Activated T-cell treated with anti-CD3 and anti-CD28 coated beads, Interleukin-2, amount 50 U/mL, for 24 hours (primary cell): Measurements from ENCODE around the gene THSD7A.
A peak's percentile ranks its signal among the peaks of the same experiment; 100 is the strongest.

Source experiments
- DNase-seq: peaks from one replicate; pipeline ENCODE4 v3.0.0-alpha.2; 2020
- H3K27ac Mint-ChIP-seq: 2 replicates; pipeline ENCODE4 v1.8.0; 2020; ENCODE audit warnings: mild to moderate bottlenecking, mixed read lengths
- H3K27me3 Mint-ChIP-seq: 2 replicates; pipeline ENCODE4 v1.8.0; 2020; ENCODE audit warnings: mixed read lengths
- H3K36me3 Mint-ChIP-seq: 2 replicates; pipeline ENCODE4 v1.8.0; 2020; ENCODE audit warnings: low read depth, mixed read lengths
- H3K4me1 Mint-ChIP-seq: 2 replicates; pipeline ENCODE4 v1.8.0; 2020; ENCODE audit warnings: low read depth, mixed read lengths
- H3K4me3 Mint-ChIP-seq: 2 replicates; pipeline ENCODE4 v1.8.0; 2020; ENCODE audit warnings: mild to moderate bottlenecking, moderate library complexity, mixed read lengths
- H3K9me3 Mint-ChIP-seq: 2 replicates; pipeline ENCODE4 v1.8.0; 2020; ENCODE audit warnings: mixed read lengths

THSD7A gene, protein sequence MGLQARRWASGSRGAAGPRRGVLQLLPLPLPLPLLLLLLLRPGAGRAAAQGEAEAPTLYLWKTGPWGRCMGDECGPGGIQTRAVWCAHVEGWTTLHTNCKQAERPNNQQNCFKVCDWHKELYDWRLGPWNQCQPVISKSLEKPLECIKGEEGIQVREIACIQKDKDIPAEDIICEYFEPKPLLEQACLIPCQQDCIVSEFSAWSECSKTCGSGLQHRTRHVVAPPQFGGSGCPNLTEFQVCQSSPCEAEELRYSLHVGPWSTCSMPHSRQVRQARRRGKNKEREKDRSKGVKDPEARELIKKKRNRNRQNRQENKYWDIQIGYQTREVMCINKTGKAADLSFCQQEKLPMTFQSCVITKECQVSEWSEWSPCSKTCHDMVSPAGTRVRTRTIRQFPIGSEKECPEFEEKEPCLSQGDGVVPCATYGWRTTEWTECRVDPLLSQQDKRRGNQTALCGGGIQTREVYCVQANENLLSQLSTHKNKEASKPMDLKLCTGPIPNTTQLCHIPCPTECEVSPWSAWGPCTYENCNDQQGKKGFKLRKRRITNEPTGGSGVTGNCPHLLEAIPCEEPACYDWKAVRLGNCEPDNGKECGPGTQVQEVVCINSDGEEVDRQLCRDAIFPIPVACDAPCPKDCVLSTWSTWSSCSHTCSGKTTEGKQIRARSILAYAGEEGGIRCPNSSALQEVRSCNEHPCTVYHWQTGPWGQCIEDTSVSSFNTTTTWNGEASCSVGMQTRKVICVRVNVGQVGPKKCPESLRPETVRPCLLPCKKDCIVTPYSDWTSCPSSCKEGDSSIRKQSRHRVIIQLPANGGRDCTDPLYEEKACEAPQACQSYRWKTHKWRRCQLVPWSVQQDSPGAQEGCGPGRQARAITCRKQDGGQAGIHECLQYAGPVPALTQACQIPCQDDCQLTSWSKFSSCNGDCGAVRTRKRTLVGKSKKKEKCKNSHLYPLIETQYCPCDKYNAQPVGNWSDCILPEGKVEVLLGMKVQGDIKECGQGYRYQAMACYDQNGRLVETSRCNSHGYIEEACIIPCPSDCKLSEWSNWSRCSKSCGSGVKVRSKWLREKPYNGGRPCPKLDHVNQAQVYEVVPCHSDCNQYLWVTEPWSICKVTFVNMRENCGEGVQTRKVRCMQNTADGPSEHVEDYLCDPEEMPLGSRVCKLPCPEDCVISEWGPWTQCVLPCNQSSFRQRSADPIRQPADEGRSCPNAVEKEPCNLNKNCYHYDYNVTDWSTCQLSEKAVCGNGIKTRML (N-terminal part only)

DNA sequence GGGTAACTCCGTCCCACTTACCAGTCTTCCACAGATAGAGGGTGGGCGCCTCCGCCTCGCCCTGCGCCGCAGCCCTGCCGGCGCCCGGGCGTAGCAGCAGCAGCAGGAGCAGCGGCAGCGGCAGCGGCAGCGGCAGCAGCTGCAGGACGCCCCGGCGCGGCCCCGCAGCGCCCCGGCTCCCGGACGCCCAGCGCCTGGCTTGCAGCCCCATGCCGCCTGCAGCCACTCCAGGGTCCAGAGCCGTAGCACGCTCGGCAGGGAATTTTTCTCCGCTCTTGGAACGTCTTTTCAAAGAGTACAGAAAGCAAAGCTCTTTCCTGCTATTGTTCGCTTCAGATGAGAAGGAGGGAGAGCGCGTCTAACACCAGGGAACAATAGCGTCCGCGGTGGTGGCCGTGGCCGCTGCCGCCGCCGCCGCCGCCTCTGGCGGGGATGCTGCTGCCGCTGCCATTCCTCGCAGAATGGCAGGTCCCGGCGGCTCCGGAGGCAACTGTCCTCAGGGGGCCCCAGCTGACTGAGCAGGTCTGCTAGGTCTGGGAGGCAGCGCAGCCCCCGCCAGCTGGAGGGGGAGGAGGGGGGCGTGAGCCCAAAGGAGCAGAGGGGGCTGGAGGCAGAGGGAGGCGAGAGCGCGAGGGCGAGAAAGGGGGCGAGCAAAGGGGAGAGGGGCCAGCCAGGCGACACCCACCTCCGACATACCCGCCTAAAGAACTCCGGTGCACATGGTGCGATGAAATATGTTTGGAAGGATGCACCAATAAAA lies at the start of gene THSD7A:
Gene THSD7A, minus strand, starts transcription at position 463 of the 760 bp plus-strand sequence. Its CDS starts 252 bp downstream, at position 211.
- peaks cover 49% of the 10 kb centered on the region for H3K27me3 Mint-ChIP-seq
- H3K4me1 Mint-ChIP-seq = peaks cover 14% of the 10 kb centered on the region
- no peak within 1 kb of the TSS for H3K27ac Mint-ChIP-seq
- DNase-seq = peak; percentile 33
- peak within 1 kb of the TSS; percentile 37 for H3K4me3 Mint-ChIP-seq
- no peaks in the 10 kb centered on the region for H3K36me3 Mint-ChIP-seq
- H3K9me3 Mint-ChIP-seq = no peaks in the 10 kb centered on the region

DNA sequence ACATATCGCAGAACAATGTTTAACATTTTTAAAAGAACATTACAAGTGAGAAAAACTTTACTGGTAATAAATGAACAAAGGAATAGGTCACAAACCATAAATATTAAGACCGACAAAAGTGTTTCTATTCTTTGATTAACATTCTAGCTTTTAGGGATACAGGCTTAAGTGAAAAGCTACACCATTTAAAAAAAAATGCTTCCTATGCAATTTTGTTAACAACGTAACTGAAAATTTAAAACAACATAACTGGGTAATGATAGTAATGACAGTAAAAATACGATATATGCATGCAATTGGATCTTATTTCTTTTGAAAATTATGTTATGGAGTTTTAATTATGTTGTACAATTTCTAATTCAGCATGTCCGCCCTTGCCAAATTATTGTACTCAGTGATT lies 49.7 kb upstream of the THSD7A start:
- H3K4me1 Mint-ChIP-seq = no peaks in the 10 kb centered on the region
- no peak overlapping the region for H3K4me3 Mint-ChIP-seq
- H3K27me3 Mint-ChIP-seq = no peaks in the 10 kb centered on the region
- H3K9me3 Mint-ChIP-seq = peaks cover 7% of the 10 kb centered on the region
- no peak overlapping the region for H3K27ac Mint-ChIP-seq
- H3K36me3 Mint-ChIP-seq = no peaks in the 10 kb centered on the region
- no peak for DNase-seq

DNA sequence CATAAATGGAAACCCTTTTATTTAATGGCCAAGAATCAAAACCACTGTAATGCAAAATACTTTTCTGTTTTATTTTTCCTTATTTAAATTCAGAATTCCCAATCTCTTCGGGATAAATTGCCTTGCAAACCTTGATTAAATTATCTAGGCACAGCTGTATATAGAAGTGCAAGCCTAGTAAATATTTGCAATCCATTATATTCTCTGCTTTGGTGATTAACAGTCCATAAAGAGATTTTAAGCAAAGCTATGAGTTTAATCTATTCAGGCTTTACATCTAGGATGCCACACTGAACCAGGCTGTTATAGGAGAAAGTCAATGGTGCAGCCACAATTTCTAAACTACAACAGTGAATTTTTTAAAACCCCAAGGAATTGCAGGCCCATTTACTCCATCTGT lies 43.6 kb upstream of the THSD7A start:
- Mint-ChIP-seq H3K4me1 (no peaks in the 10 kb centered on the region), H3K27me3 (no peaks in the 10 kb centered on the region), H3K36me3 (no peaks in the 10 kb centered on the region), H3K4me3 (no peak overlapping the region), H3K9me3 (no peaks in the 10 kb centered on the region), H3K27ac (no peak overlapping the region)
- DNase-seq = no peak

DNA sequence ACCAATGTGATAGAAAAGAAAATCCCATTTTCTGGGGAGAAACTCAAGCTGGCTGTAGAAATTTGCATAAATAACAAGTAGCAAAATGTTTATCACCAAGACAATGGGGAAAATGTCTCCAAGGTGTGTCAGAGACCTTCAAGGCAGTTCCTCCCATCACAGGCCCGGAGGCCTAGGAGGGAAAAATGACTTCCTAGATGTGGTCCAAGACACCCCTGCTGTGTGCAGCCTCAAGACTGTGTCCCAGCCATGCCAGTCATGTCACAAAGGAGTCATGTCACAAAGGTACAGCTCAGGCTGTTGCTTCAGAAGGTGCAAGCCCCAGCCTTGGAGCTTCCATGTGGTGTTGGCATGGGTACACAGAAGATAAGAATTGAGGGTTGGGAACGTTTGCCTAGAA lies 33.7 kb upstream of the THSD7A start:
- Mint-ChIP-seq H3K36me3 (no peaks in the 10 kb centered on the region), H3K27ac (no peak overlapping the region), H3K9me3 (peaks cover 21% of the 10 kb centered on the region)

DNA sequence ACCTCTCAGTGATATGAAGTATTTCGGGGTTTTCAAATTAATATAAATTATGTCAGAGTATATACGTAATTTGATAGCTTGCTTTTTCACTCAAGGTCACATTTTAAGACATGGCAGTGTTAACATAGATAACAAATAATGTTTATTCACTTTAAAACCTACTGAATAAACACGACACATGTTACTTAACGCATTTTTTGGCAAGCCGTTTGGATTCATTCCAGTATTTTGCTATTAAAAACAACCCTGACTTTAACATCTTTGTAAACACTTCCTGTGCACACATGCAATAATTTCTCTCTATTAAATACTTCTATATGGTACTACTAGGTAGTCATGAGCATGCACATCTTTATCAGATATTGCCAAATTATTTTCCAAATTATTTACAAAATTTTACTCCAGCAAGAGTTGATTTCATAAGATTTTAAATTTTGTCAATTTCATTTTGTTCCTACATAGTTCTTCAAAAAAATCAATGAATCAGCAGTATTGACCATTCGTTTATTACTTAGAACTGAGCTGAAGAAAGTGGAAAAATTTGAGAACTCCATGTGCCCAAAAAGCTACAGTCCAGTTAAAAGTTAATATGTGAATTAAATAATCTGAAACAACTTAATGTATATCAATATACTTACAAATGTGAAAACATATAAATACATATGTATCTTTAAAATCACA lies 26.8 kb upstream of the THSD7A start:
- Mint-ChIP-seq H3K9me3 (peaks cover 3% of the 10 kb centered on the region), H3K27ac (no peak overlapping the region), H3K4me1 (no peaks in the 10 kb centered on the region), H3K36me3 (no peaks in the 10 kb centered on the region), H3K4me3 (no peak overlapping the region), H3K27me3 (no peaks in the 10 kb centered on the region)
- no peak for DNase-seq

More for the DNA sequence above, 33.7 kb upstream of the THSD7A start:
- Mint-ChIP-seq H3K27me3 (no peaks in the 10 kb centered on the region), H3K4me3 (no peak overlapping the region), H3K4me1 (no peaks in the 10 kb centered on the region)
- no peak for DNase-seq

DNA sequence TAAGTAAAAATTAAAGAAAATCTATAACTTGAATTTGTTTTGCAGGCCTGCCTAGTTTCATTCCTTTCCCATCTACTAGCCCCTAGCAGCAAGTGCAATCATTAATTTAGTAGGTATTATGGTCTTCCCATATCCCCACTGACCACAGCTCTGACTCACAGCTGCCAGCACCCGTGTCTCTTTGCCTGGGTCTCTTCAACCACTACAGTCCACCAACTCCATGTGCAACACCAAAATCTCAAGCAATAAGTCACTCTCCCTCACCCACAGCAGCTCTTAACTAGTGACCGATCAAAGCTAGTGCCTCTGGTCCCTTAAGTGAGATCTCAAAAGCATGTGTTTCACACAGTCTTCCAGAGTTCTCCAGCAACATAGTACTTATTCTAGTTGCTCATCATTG lies 26.0 kb upstream of the THSD7A start:
- no peaks in the 10 kb centered on the region for H3K27me3 Mint-ChIP-seq
- no peak overlapping the region for H3K4me3 Mint-ChIP-seq
- H3K4me1 Mint-ChIP-seq = no peaks in the 10 kb centered on the region
- H3K36me3 Mint-ChIP-seq = no peaks in the 10 kb centered on the region
- no peak overlapping the region for H3K27ac Mint-ChIP-seq
- no peak for DNase-seq
- H3K9me3 Mint-ChIP-seq = peaks cover 3% of the 10 kb centered on the region

DNA sequence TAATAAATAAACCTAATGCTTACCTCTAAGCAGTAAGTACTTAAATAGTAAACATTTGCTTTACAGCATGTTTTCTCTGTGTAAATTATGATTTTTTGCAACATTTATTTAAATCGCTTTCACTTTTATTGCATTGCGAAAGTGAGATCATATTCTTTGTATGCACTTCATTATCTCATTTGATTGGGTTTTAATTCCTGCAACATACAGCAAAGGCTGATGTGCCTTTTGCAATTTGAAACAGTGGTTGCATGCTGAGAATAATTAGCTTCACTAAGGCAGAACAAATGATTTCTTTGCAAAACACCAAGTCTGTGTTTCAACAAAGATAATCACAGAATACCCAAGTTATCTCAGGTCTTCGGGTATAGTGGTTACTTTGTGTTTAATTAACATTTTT lies 16.3 kb upstream of the THSD7A start:
- Mint-ChIP-seq H3K9me3 (no peaks in the 10 kb centered on the region), H3K27me3 (no peaks in the 10 kb centered on the region), H3K4me1 (no peaks in the 10 kb centered on the region), H3K27ac (no peak overlapping the region), H3K4me3 (no peak overlapping the region), H3K36me3 (no peaks in the 10 kb centered on the region)
- no peak for DNase-seq

DNA sequence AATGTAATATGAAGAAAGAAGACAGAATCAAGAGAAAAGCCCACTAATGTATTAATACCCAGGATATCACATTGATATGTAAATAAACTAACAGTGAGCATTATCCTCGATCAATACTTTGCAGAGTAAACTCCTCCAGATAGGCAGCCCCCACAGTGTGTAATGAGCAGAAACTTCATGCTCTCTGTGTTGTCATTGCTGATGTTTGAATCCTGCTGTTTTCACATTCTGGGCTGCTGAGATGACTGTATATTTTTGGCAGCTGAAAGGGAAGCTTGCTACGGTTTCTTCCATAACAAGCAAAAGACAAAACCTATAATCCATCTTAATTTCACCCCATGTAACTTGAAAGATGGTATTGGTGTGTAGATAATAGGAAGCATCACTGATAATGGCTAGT lies 15.3 kb upstream of the THSD7A start:
- Mint-ChIP-seq H3K4me3 (no peak overlapping the region), H3K36me3 (no peaks in the 10 kb centered on the region), H3K4me1 (no peaks in the 10 kb centered on the region), H3K27me3 (no peaks in the 10 kb centered on the region), H3K27ac (no peak overlapping the region), H3K9me3 (no peaks in the 10 kb centered on the region)
- DNase-seq = no peak

DNA sequence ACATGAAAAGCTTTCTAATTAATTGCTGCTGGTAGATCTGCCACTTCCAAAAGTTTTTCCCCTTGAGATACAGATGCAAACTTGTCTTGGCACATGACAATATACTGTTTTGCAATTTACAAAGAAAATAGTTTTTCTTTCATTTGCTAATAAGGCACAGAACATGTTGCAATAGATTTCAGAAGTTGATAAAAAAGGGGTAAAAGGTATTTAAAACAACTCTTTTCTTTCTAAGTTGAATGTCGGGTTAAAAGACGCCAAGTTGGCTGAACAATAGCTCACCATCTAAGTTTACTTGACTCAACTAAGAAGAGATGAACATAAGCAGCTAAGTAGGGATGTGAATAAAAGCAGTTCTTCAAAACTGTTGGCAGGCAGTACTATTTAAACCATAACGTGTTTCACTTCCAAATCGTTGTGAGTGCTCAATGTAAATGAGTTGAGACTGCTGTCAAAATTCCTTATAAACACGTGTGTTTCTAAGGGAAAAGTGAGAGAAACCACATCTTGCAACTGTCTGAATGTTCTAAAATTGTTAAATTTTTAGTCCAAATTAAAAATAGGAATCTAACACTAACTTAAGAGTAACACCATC lies 14.5 kb upstream of the THSD7A start:
- H3K36me3 Mint-ChIP-seq = no peaks in the 10 kb centered on the region
- H3K9me3 Mint-ChIP-seq = no peaks in the 10 kb centered on the region
- no peak for DNase-seq
- H3K4me3 Mint-ChIP-seq = no peak overlapping the region
- no peaks in the 10 kb centered on the region for H3K4me1 Mint-ChIP-seq
- H3K27me3 Mint-ChIP-seq = no peaks in the 10 kb centered on the region
- H3K27ac Mint-ChIP-seq = no peak overlapping the region

DNA sequence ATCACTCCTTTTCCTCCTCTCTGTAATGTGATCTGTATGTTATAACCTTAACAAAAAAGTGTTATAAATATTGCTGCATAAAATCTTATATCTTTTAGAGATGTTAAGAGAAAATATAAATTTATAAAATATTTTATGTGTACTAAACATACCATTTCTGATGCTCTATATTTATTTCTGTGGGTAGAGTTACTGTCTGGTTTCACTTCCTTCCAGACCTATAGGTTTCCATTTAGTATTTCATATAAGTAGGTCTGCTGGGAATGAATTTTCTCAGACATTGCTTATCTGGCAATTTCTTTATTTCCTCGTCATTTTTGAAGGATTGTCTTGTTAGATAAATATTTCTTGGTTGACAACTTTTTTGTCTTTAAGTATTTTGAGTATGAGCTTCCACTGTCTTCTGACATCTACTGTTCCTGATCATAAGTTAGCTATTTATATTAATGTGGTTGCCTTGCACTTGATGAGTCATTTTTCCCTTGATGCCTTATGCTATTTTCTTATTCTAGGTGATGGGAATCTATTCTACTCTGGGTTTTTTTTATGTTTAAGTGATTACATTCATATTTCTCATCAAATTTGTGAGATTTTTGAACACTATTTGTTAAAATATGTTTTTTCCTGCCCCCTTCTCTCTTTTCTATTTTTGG lies 11.2 kb upstream of the THSD7A start:
- DNase-seq = no peak
- no peak overlapping the region for H3K27ac Mint-ChIP-seq
- no peaks in the 10 kb centered on the region for H3K27me3 Mint-ChIP-seq
- H3K36me3 Mint-ChIP-seq = no peaks in the 10 kb centered on the region
- H3K4me1 Mint-ChIP-seq = no peaks in the 10 kb centered on the region
- H3K9me3 Mint-ChIP-seq = no peaks in the 10 kb centered on the region
- no peak overlapping the region for H3K4me3 Mint-ChIP-seq

DNA sequence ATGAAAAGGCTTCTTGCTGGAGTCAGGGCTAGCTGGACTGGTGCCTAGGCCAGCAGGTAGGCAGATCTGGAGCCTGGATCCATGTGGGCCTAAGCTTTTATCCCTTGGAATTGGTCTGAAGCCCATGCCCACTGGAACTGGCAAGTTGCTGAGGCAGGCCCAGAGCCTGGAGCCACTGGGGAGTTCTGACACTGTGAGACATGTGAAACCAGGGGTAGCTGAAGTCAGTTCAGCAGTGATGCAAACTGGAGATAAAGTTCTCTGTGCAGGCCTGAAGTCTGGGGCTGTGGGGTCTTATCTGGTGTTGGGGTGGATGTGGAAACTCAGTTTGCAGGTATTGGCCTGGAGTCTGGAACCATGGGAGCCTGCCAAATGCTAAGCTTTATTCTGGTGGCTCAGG lies 9.7 kb upstream of the THSD7A start:
- H3K36me3 Mint-ChIP-seq = no peaks in the 10 kb centered on the region

DNA sequence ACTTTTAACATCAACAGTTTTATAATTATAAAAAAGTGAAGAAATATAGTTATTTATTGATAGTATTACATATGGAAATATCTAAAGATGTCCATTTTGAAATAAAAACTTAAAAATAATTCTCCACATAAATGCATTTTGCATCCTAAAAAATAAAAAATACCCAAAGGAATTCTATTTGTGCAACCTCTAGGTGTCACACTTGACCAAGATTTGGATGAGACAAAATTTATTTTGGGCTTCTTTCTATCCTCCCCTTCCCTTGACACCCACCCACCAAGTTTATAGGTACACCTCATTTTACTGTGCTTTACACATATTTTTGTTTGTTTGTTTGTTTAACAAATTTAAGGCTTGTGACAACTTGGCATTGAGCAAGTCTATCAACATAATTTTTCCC lies 3.3 kb upstream of the THSD7A start:
- Mint-ChIP-seq H3K27ac (no peak overlapping the region), H3K9me3 (no peaks in the 10 kb centered on the region), H3K27me3 (peaks cover 35% of the 10 kb centered on the region), H3K36me3 (no peaks in the 10 kb centered on the region), H3K4me1 (peaks cover 14% of the 10 kb centered on the region), H3K4me3 (no peak overlapping the region)
- DNase-seq = no peak

More for the DNA sequence above, 9.7 kb upstream of the THSD7A start:
- H3K9me3 Mint-ChIP-seq = no peaks in the 10 kb centered on the region
- H3K4me1 Mint-ChIP-seq = no peaks in the 10 kb centered on the region
- H3K27me3 Mint-ChIP-seq = no peaks in the 10 kb centered on the region
- no peak overlapping the region for H3K4me3 Mint-ChIP-seq
- DNase-seq = no peak
- no peak overlapping the region for H3K27ac Mint-ChIP-seq

DNA sequence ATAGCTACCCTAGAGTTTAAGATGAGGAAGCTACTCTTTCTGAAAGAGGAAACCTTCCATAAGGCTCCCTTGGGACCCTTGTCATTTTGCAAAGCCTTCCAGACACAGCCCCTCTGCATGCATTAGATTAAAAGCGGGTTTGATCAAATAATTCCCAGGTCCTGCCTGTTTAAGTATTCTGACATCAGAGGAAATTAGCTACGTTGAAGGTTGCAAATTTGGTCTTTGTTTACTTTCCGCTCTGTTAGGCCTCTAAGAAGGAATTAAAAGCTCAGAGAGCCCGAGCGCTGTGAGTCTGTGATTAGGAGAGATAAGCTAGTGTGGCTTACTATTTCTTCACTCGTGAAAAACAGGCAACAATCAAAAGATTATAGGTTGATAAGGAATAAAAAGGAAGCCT lies 1.4 kb upstream of the THSD7A start:
- peaks cover 46% of the 10 kb centered on the region for H3K27me3 Mint-ChIP-seq
- DNase-seq = no peak
- no peak overlapping the region for H3K27ac Mint-ChIP-seq
- no peaks in the 10 kb centered on the region for H3K36me3 Mint-ChIP-seq
- peaks cover 14% of the 10 kb centered on the region for H3K4me1 Mint-ChIP-seq
- H3K9me3 Mint-ChIP-seq = no peaks in the 10 kb centered on the region
- no peak overlapping the region for H3K4me3 Mint-ChIP-seq
